GM12878 (cell line): ENCODE data around the gene NR2F2. TPM values are rescaled to one million over a fixed set of nuclear protein-coding genes. Genes with fewer than 3 reads are reported as not detected.

Source experiments
- ATAC-seq: fragments of 200-7000 bp; cut with Tn5 transposase; 3 replicates; pipeline ENCODE4 v1.9.1; 2020; ENCODE audit warnings: mild to moderate bottlenecking, moderate library complexity
- BruUV-seq: library from RNA; stranded (reverse); fragments of 400-500 nt; replicated peaks from 2 replicates; lab custom pipeline; 2021; lab: Mats Ljungman, UMichigan
- CTCF ChIA-PET: fragments of 300-600 bp; sonication (Branson Sonifier 250); formaldehyde crosslinking; extraction: SDS; loops from one replicate; lab custom pipeline; 2021; ENCODE audit warnings: inconsistent platforms; lab: Yijun Ruan, JAX
- POLR2A ChIA-PET: fragments of 350-600 bp; formaldehyde crosslinking; extraction: SDS; loops from one replicate; lab custom pipeline; 2021; ENCODE audit warnings: inconsistent platforms; lab: Charles Lee
- RAD21 ChIA-PET: fragments of 300-600 bp; sonication (Branson Sonifier 250); formaldehyde crosslinking; loops from one replicate; lab custom pipeline; 2023; ENCODE audit warnings: antibody characterized with exemption; ENCODE audit not compliant: unreplicated experiment; lab: Charles Lee
- SMC1A ChIA-PET: fragments of 300-600 bp; sonication (Branson Sonifier 250); formaldehyde crosslinking; loops from one replicate; lab custom pipeline; 2023; ENCODE audit not compliant: unreplicated experiment, uncharacterized antibody; lab: Charles Lee
- DNase-seq: peaks from one replicate; pipeline ENCODE4 v3.0.0-alpha.2; 2011; ENCODE audit warnings: low read depth, low spot score
- FAIRE-seq: peaks from 3 replicates; lab custom pipeline; 2011; peaks lifted over from hg19 to GRCh38; lab: Jason Lieb, UNC
- H2AFZ ChIP-seq: 2 replicates; pipeline ENCODE4 v1.6.0; 2011; ENCODE audit warnings: low read depth, low read length, control low read depth; ENCODE audit not compliant: control insufficient read depth
- H3K27ac ChIP-seq: 2 replicates; pipeline ENCODE4 v1.5.1; 2011; ENCODE audit warnings: control low read depth; ENCODE audit not compliant: control insufficient read depth, insufficient read depth
- H3K27me3 ChIP-seq, 2 experiments: replicated peaks in 1 of 2; 2 replicates each; pipeline versions ENCODE4 v1.6.0 to v1.6.1; 2011; ENCODE audit warnings: low read length in 1 of 2; ENCODE audit not compliant: control insufficient read depth in 2 of 2, insufficient read depth in 2 of 2
- H3K36me3 ChIP-seq, 2 experiments: 2 replicates each; pipeline ENCODE4 v1.5.1; 2011; ENCODE audit warnings: low read length in 1 of 2; ENCODE audit not compliant: control insufficient read depth in 2 of 2, insufficient read depth in 2 of 2
- H3K4me1 ChIP-seq: 2 replicates; pipeline ENCODE4 v1.6.1; 2011; ENCODE audit warnings: mild to moderate bottlenecking, low read length, moderate library complexity, mixed read lengths; ENCODE audit not compliant: control insufficient read depth, insufficient read depth
- H3K4me2 ChIP-seq: 2 replicates; pipeline ENCODE4 v1.6.0; 2011; ENCODE audit warnings: control low read depth; ENCODE audit not compliant: control insufficient read depth, insufficient read depth
- H3K4me3 ChIP-seq: fragments of 200-600 bp; sonication (generic); 2 replicates; pipeline ENCODE4 v1.5.1; 2016
- H3K79me2 ChIP-seq: 2 replicates; pipeline ENCODE4 v1.6.0; 2011; ENCODE audit warnings: low read length; ENCODE audit not compliant: control insufficient read depth, insufficient read depth
- H3K9ac ChIP-seq: 2 replicates; pipeline ENCODE4 v1.8.0; 2011; ENCODE audit warnings: low read length, control low read depth, mixed read lengths; ENCODE audit not compliant: control insufficient read depth, insufficient read depth
- H3K9me3 ChIP-seq: replicated peaks from 3 replicates; pipeline ENCODE4 v1.5.1; 2011; ENCODE audit warnings: mild to moderate bottlenecking, low read length; ENCODE audit not compliant: control insufficient read depth, insufficient read depth
- H4K20me1 ChIP-seq: 2 replicates; pipeline ENCODE4 v1.6.0; 2011; ENCODE audit not compliant: control insufficient read depth, insufficient read depth
- HDGF ChIP-seq: fragments of 450-650 bp; IDR thresholded peaks from 2 replicates; pipeline ENCODE4 v1.6.1; 2016; ENCODE audit warnings: antibody characterized with exemption
- POLR2AphosphoS5 ChIP-seq: IDR thresholded peaks from 2 replicates; pipeline ENCODE4 v1.6.1; 2011; ENCODE audit warnings: mild to moderate bottlenecking, low read length, inconsistent platforms
- YY1 ChIP-seq: IDR thresholded peaks from 2 replicates; pipeline ENCODE4 v1.6.1; 2011; ENCODE audit warnings: low read depth, mild to moderate bottlenecking, low read length
- WGBS: methylation state at CpG from one replicate; pipeline ENCODE4 v1.1.6; 2016; ENCODE audit warnings: low lambda C conversion rate; ENCODE audit not compliant: insufficient replicate concordance, insufficient coverage; ENCODE audit errors: missing lambda C conversion rate; 5-methylcytosine and 5-hydroxymethylcytosine counted together
- in situ Hi-C: fragments of 300-500 bp; cut with MboI; formaldehyde crosslinking; loops from 9 replicates; pipeline ENCODE4 v1.14.3; 2018; ENCODE audit warnings: mixed read lengths
- intact Hi-C: fragments of 100-400 bp; cut with micrococcal nuclease; formaldehyde crosslinking; loops from one replicate; pipeline ENCODE4 v1.14.2; 2022; ENCODE audit not compliant: unreplicated experiment
- polyA plus RNA-seq, 11 experiments: library from polyadenylated mRNA; depleted of rRNA in 4 of 11; unstranded in 6 of 11; stranded (reverse) in 5 of 11; fragments of >200 nt; fragmentation: Nextera tagmentation in 4 of 11; fragmentation: Illumina TruSeq in 1 of 11; extraction: Ambion mirVana in 4 of 11; extraction: Trizol in 1 of 11; gene quantifications; 1 replicate in 1 of 11; 2 replicates in 10 of 11; pipeline versions ENCODE4 v1.2.1 to v1.2.3, GENCODE V29; 2011 to 2016; ENCODE audit warnings: inconsistent platforms in 2 of 11, missing spikeins in 2 of 11, low read depth in 1 of 11
- total RNA-seq, 4 experiments: library from RNA; depleted of rRNA in 3 of 4; stranded (reverse); fragments of >200 nt in 3 of 4; fragmentation: Illumina TruSeq in 1 of 4; extraction: Trizol in 1 of 4; gene quantifications; 2 replicates each; pipeline versions ENCODE4 v1.2.1 to v1.2.3, GENCODE V29; 2013 to 2021
- TF ChIP-seq, protein P1 (sequence below): IDR thresholded peaks from 2 replicates; pipeline ENCODE4 v1.6.1; 2012; ENCODE audit warnings: improper control_type of control experiment, low read depth, low read length; ENCODE audit not compliant: insufficient replicate concordance

NR2F2 gene
- total and polyA plus RNA-seq, 10 of the 15 experiments (the other 5 are each of a cell fraction or from before 2014, with no cell fraction given), result 1.1 to 10.1 (median 3.2) TPM

DNA sequence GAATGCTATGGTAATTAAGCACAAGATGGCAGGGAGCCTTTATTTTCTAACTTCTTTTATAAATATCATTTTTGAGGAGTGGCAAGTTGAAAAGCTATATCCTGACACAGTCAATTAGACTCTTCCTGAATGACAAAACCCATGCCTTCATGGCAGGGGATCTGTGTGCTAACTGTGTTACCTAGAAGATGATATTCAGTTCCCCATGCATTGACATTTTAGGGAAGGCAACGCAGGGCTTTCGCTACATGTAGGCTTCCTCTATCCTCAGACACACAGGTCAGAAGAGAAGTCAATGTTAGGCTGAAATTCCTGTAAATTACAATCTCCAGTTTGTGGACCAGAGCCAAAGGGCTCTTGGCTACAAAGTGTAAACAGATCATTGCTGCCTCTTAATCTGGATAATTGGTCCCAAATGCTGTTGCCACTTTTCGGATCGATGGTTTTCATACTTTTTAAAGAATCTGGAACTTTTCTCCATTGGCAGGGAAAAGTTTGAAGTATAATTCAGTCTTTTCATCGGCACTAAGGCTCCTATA lies 22.6 kb upstream of the NR2F2 start (continued):
- TF ChIP-seq YY1 (no peak), HDGF (no peak), POLR2AphosphoS5 (no peak)

DNA sequence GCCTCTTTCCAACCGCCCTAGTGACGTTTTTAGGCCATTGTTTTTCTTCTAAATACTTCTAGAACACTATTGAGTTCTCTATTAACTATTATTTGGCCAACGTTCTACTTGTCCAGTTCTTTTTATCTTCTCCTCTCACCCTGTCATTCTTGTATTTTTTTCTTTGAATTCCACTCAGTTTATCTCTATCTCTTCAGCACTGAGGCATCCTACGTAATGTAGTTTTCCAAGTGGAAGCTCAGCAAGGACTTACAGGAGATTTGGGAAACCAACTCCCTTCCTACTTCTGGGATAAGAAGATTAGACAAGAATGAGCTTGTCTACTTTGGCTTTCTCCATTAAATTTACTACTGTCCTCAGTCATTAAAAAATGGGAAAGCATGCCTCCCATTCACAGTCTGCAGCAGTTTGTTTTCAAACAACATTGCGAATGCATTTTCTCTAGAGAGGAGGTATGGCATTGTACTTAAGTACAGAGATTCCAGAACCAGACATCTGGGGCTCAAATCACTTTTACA lies 21.3 kb upstream of the NR2F2 start:
- no peak overlapping the region for H3K4me3 ChIP-seq
- WGBS, result 22% methylated on average over 5 of the region's 5 CpGs
- ChIA-PET RAD21 (no interaction called here), POLR2A (no interaction called here)
- ATAC-seq (no peak), DNase-seq (no peak), FAIRE-seq (no peak)
- H3K27ac ChIP-seq, result no peak overlapping the region
- intact Hi-C loops, result no loop called here
- H4K20me1 ChIP-seq, result no peaks in the 10 kb centered on the region
- H3K9ac ChIP-seq, result no peak overlapping the region
- no peaks in the 10 kb centered on the region for H3K4me1 ChIP-seq
- TF ChIP-seq, protein P1, sequence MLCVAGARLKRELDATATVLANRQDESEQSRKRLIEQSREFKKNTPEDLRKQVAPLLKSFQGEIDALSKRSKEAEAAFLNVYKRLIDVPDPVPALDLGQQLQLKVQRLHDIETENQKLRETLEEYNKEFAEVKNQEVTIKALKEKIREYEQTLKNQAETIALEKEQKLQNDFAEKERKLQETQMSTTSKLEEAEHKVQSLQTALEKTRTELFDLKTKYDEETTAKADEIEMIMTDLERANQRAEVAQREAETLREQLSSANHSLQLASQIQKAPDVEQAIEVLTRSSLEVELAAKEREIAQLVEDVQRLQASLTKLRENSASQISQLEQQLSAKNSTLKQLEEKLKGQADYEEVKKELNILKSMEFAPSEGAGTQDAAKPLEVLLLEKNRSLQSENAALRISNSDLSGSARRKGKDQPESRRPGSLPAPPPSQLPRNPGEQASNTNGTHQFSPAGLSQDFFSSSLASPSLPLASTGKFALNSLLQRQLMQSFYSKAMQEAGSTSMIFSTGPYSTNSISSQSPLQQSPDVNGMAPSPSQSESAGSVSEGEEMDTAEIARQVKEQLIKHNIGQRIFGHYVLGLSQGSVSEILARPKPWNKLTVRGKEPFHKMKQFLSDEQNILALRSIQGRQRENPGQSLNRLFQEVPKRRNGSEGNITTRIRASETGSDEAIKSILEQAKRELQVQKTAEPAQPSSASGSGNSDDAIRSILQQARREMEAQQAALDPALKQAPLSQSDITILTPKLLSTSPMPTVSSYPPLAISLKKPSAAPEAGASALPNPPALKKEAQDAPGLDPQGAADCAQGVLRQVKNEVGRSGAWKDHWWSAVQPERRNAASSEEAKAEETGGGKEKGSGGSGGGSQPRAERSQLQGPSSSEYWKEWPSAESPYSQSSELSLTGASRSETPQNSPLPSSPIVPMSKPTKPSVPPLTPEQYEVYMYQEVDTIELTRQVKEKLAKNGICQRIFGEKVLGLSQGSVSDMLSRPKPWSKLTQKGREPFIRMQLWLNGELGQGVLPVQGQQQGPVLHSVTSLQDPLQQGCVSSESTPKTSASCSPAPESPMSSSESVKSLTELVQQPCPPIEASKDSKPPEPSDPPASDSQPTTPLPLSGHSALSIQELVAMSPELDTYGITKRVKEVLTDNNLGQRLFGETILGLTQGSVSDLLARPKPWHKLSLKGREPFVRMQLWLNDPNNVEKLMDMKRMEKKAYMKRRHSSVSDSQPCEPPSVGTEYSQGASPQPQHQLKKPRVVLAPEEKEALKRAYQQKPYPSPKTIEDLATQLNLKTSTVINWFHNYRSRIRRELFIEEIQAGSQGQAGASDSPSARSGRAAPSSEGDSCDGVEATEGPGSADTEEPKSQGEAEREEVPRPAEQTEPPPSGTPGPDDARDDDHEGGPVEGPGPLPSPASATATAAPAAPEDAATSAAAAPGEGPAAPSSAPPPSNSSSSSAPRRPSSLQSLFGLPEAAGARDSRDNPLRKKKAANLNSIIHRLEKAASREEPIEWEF, result no peak
- TF ChIP-seq, all 136 proteins: peak for 0
- ChIA-PET SMC1A (interaction anchor here (1.5 to 3.6 kb wide), 3 partner anchors 12 to 44 kb away, joined by 3 to 26 read pairs (median 6); no protein-coding TSS in a partner anchor), CTCF (interaction anchor here (1.5 kb wide), 1 partner anchor 271 kb away, joined by 4 read pairs; no protein-coding TSS in a partner anchor)
- H3K4me2 ChIP-seq, result no peak overlapping the region
- no peaks in the 10 kb centered on the region for H3K79me2 ChIP-seq
- no peaks in the 10 kb centered on the region for H3K36me3 ChIP-seq
- H3K9me3 ChIP-seq, result no peaks in the 10 kb centered on the region; the same call in 2 of the 3 replicates
- no peak overlapping the region for H2AFZ ChIP-seq
- H3K27me3 ChIP-seq, result no peaks in the 10 kb centered on the region
- BruUV-seq, result no TSS peak
- in situ Hi-C loops, result no loop called here
